OCI-LY7 (cell line): ENCODE results near the gene KIDINS220. TPM values are rescaled to one million over a fixed set of nuclear protein-coding genes. Genes with fewer than 3 reads are reported as not detected.

Experiments
- BruUV-seq: library from RNA; stranded (reverse); fragments of 400-500 nt; replicated peaks from 2 replicates; lab custom pipeline; 2021; lab: Mats Ljungman, UMichigan
- CTCF ChIA-PET: fragments of 300-600 bp; sonication (Branson Sonifier 250); formaldehyde crosslinking; loops from one replicate; lab custom pipeline; 2022; ENCODE audit warnings: antibody characterized with exemption; ENCODE audit not compliant: unreplicated experiment; lab: Charles Lee
- POLR2A ChIA-PET: fragments of 300-600 bp; sonication (Branson Sonifier 250); formaldehyde crosslinking; loops from one replicate; lab custom pipeline; 2022; ENCODE audit warnings: antibody characterized with exemption; lab: Charles Lee
- DNase-seq: peaks from one replicate; pipeline ENCODE4 v3.0.0-alpha.2; 2015; ENCODE audit warnings: low spot score
- H2AFZ ChIP-seq: fragments of 200-600 bp; sonication (generic), shearing (Covaris generic); 2 replicates; pipeline ENCODE4 v1.6.1; 2014; ENCODE audit warnings: mild to moderate bottlenecking, antibody characterized with exemption, low read length, moderate library complexity
- H3K27ac ChIP-seq: fragments of 200-600 bp; sonication (generic); 2 replicates; pipeline ENCODE4 v1.5.1; 2014; ENCODE audit warnings: mixed run types, low read depth, mild to moderate bottlenecking, moderate library complexity, low read length, inconsistent platforms; ENCODE audit not compliant: poor library complexity, severe bottlenecking
- H3K36me3 ChIP-seq: fragments of 200-600 bp; sonication (generic); 2 replicates; pipeline ENCODE4 v1.6.1; 2014; ENCODE audit warnings: mild to moderate bottlenecking, antibody characterized with exemption, low read length, moderate library complexity, mixed read lengths; ENCODE audit not compliant: insufficient read depth
- H3K4me1 ChIP-seq: fragments of 200-600 bp; sonication (generic); 2 replicates; pipeline ENCODE4 v1.5.1; 2014; ENCODE audit warnings: mild to moderate bottlenecking, low read length; ENCODE audit not compliant: insufficient read depth, poor library complexity, severe bottlenecking
- H3K4me2 ChIP-seq: fragments of 200-600 bp; sonication (generic); 2 replicates; pipeline ENCODE4 v1.6.1; 2014; ENCODE audit warnings: mild to moderate bottlenecking, low read length
- H3K4me3 ChIP-seq: fragments of 200-600 bp; sonication (generic); 2 replicates; pipeline ENCODE4 v1.5.1; 2014; ENCODE audit warnings: mild to moderate bottlenecking, low read depth, low read length; ENCODE audit not compliant: poor library complexity, severe bottlenecking
- H3K79me2 ChIP-seq: fragments of 200-600 bp; sonication (generic); 2 replicates; pipeline ENCODE4 v1.6.1; 2016; ENCODE audit warnings: low read depth, mild to moderate bottlenecking, low read length, moderate library complexity, mixed read lengths; ENCODE audit not compliant: insufficient read depth
- H3K9me2 ChIP-seq: fragments of 200-600 bp; sonication (generic); 2 replicates; pipeline ENCODE4 v1.6.1; 2016; ENCODE audit warnings: mild to moderate bottlenecking, low read length, mixed read lengths; ENCODE audit not compliant: insufficient read depth
- H3K9me3 ChIP-seq: fragments of 200-600 bp; sonication (generic); 2 replicates; pipeline ENCODE4 v1.6.1; 2014; ENCODE audit warnings: mild to moderate bottlenecking, mixed run types, low read length, mixed read lengths
- H4K20me1 ChIP-seq: fragments of 200-600 bp; sonication (generic); 2 replicates; pipeline ENCODE4 v1.6.1; 2014; ENCODE audit warnings: mild to moderate bottlenecking, antibody characterized with exemption, low read length, moderate library complexity, mixed read lengths; ENCODE audit not compliant: insufficient read depth
- EZH2phosphoT487 ChIP-seq: fragments of 200-600 bp; sonication (generic); IDR thresholded peaks from 2 replicates; pipeline ENCODE4 v1.6.1; 2018; ENCODE audit warnings: low read depth, borderline replicate concordance, mild to moderate bottlenecking, mixed run types, antibody characterized with exemption, low read length, moderate library complexity, mixed read lengths
- intact Hi-C: fragments of 100-400 bp; cut with micrococcal nuclease; formaldehyde crosslinking; loops from one replicate; pipeline ENCODE4 v1.10.0; 2022; ENCODE audit not compliant: unreplicated experiment
- total RNA-seq, 2 experiments: library from RNA; depleted of rRNA in 1 of 2; stranded (reverse); fragments of >200 nt in 1 of 2; shearing (Covaris generic) in 1 of 2; gene quantifications; 2 replicates each; pipeline ENCODE4 v1.2.3, GENCODE V29; 2014 to 2022
- TF ChIP-seq, protein P1 (sequence below): fragments of 200-600 bp; sonication (generic); conservative IDR thresholded peaks from 2 replicates; pipeline ENCODE4 v1.5.1; 2014; ENCODE audit warnings: mild to moderate bottlenecking, antibody characterized with exemption, low read length, moderate library complexity, mixed read lengths

Gene KIDINS220
- total RNA-seq, 2 experiments from 2014 or later = 29.1 to 32.3 TPM

DNA sequence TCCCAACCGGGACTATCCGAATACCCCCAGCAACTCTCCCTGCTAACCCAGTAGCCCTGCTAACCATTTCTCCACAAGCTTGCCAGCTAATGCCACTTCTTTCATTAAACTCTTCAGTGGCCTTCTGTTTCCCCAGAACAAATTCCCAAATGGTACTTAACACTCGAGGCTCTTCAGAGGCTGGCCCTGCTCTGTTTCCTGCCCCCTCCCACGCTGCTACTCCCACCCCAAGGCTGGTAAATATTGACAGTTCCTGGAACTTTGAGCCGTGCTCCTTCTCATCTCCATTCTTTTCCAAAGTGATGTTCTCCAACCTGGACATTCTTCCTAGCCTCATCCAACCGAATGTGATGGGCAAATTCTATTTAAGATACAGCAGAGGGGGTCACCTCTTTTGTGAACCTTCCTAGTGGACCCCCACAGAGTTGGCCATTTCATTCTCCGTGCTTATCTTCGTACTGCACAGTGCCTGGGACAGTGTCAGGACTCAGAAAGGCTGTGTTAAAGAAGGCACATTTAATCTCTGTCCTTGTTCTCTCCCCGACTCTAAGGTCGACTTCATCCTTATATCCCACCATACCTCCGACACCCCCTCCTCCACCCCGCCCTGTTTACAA is 3.2 kb upstream of the KIDINS220 start:
- H3K4me2 ChIP-seq = no peak overlapping the region
- DNase-seq = no peak
- H3K9me3 ChIP-seq = no peaks in the 10 kb centered on the region
- no TSS peak for BruUV-seq
- ChIA-PET POLR2A (interaction anchor here (1.3 kb wide), 1 partner anchor 30 kb away, joined by 3 read pairs; no protein-coding TSS in a partner anchor), CTCF (no interaction called here)
- no peak overlapping the region for H3K27ac ChIP-seq
- H3K4me1 ChIP-seq = peaks cover 10% of the 10 kb centered on the region
- H3K9me2 ChIP-seq = no peaks in the 10 kb centered on the region
- H4K20me1 ChIP-seq = no peaks in the 10 kb centered on the region
- intact Hi-C loops = no loop called here
- no peak overlapping the region for H2AFZ ChIP-seq
- no peak overlapping the region for H3K4me3 ChIP-seq
- TF ChIP-seq, protein P1, sequence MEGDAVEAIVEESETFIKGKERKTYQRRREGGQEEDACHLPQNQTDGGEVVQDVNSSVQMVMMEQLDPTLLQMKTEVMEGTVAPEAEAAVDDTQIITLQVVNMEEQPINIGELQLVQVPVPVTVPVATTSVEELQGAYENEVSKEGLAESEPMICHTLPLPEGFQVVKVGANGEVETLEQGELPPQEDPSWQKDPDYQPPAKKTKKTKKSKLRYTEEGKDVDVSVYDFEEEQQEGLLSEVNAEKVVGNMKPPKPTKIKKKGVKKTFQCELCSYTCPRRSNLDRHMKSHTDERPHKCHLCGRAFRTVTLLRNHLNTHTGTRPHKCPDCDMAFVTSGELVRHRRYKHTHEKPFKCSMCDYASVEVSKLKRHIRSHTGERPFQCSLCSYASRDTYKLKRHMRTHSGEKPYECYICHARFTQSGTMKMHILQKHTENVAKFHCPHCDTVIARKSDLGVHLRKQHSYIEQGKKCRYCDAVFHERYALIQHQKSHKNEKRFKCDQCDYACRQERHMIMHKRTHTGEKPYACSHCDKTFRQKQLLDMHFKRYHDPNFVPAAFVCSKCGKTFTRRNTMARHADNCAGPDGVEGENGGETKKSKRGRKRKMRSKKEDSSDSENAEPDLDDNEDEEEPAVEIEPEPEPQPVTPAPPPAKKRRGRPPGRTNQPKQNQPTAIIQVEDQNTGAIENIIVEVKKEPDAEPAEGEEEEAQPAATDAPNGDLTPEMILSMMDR = no peak
- TF ChIP-seq EZH2phosphoT487 = no peak
- H3K79me2 ChIP-seq = no peaks in the 10 kb centered on the region
- H3K36me3 ChIP-seq = no peaks in the 10 kb centered on the region

DNA sequence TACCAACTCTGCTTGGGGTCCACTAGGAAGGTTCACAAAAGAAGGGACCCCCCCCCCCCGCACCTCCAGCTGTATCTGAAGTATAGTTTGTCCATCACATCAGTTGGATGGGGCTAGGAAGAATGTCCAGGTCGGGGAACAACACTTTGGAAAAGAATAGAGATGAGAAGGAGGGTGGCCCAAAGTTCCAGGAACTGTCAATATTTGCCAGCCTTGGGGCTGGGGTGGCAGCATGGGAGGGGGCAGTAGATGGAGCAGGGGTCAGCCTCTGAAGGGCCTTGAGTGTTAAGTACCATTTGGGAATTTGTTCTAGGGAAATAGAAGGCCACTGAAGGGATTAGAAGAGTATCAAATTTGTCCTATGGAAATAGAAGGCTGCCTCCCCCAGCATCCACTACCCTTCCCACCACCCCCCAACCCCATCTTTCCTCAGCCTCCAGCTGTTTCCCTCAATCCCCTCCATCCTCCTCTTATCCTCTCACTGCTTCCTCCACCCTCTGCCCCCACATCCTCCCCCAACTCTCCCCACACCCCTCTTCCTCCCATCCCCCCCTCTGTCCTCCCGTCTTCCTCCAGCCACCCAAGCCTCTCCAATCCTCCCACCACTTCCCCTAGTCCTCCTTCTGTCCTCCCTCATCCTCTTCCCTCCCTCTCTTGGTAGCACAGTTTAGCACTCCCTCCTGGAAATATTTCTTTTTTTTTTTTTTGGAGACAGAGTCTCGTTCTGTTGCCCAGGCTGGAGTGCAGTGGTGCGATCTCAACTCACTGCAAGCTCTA is 2.0 kb upstream of the KIDINS220 start:
- no peaks in the 10 kb centered on the region for H3K9me2 ChIP-seq
- no peak overlapping the region for H3K4me3 ChIP-seq
- TF ChIP-seq, protein P1 = no peak
- no peak for TF ChIP-seq EZH2phosphoT487
- no peak overlapping the region for H3K4me2 ChIP-seq
- no peak for DNase-seq
- H3K9me3 ChIP-seq = no peaks in the 10 kb centered on the region
- H4K20me1 ChIP-seq = no peaks in the 10 kb centered on the region
- BruUV-seq = no TSS peak
- no peak overlapping the region for H3K27ac ChIP-seq
- POLR2A ChIA-PET = interaction anchor here (1.3 kb wide), 1 partner anchor 29 kb away, joined by 3 read pairs; no protein-coding TSS in a partner anchor
- peaks cover 10% of the 10 kb centered on the region for H3K4me1 ChIP-seq
- H3K36me3 ChIP-seq = no peaks in the 10 kb centered on the region
- CTCF ChIA-PET = interaction anchor here (0.6 kb wide), 1 partner anchor 107 kb away, joined by 3 read pairs; no protein-coding TSS in a partner anchor
- intact Hi-C loops = no loop called here
- no peaks in the 10 kb centered on the region for H3K79me2 ChIP-seq
- H2AFZ ChIP-seq = no peak overlapping the region

DNA sequence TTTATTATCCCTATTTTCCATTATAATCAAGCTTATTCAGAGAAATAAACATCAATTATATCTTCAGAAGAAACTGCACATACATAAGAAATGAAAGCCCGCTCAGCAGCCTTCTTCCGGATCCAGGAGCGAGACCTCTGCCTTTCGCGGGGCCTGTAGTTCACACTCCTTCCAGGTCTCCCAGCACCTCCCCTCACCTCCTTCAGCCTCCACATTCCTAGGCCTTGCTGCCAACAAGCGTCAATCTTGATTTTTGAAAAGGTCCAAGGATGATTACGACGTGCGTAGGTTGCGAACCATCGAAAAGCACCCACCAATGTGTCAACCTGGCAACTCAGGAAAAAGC is 355 bp upstream of the KIDINS220 start:
- no peaks in the 10 kb centered on the region for H3K36me3 ChIP-seq
- no peak for TF ChIP-seq EZH2phosphoT487
- intact Hi-C loops = no loop called here
- no peak overlapping the region for H3K27ac ChIP-seq
- H3K4me2 ChIP-seq = peak overlapping the region; percentile 46
- POLR2A ChIA-PET = interaction anchor here (0.6 to 1.6 kb wide), 6 partner anchors 9 to 1545 kb away, joined by 3 to 7 read pairs (median 4); no protein-coding TSS in a partner anchor
- no peaks in the 10 kb centered on the region for H3K79me2 ChIP-seq
- peak overlapping the region; percentile 87 for H3K4me3 ChIP-seq
- peaks cover 10% of the 10 kb centered on the region for H3K4me1 ChIP-seq
- no peak overlapping the region for H2AFZ ChIP-seq
- DNase-seq = peak; percentile 3
- CTCF ChIA-PET = interaction anchor here (0.5 to 0.7 kb wide), 2 partner anchors 11 to 1026 kb away, joined by 3 read pairs; no protein-coding TSS in a partner anchor
- no peaks in the 10 kb centered on the region for H3K9me3 ChIP-seq
- H3K9me2 ChIP-seq = no peaks in the 10 kb centered on the region
- BruUV-seq = no TSS peak
- no peaks in the 10 kb centered on the region for H4K20me1 ChIP-seq
